ENCODE measurements around the gene YWHAH. TPM values are rescaled to one million over a fixed set of nuclear protein-coding genes. Genes with fewer than 3 reads are reported as not detected.

The YWHAH gene
- total RNA-seq, 1 donor from 2014 or later, result 250 TPM

GRCh38 chr22:31991102-31991839 is 46.9 kb downstream of the YWHAH start:
- H3K4me1 Mint-ChIP-seq (ENCODE audit: low read depth, unreplicated experiment), result no peaks in the 10 kb centered on the region
- peaks cover 4% of the 10 kb centered on the region for H3K36me3 Mint-ChIP-seq (ENCODE audit: unreplicated experiment)
- no peak overlapping the region for H3K27ac Mint-ChIP-seq (ENCODE audit: unreplicated experiment)
- peaks cover 4% of the 10 kb centered on the region for H3K27me3 Mint-ChIP-seq (ENCODE audit: unreplicated experiment)
- H3K9me3 Mint-ChIP-seq (ENCODE audit: unreplicated experiment), result no peaks in the 10 kb centered on the region
- no peak for DNase-seq
- H3K4me3 Mint-ChIP-seq (ENCODE audit: unreplicated experiment), result no peak overlapping the region
- TF ChIP-seq CTCF (IDR thresholded peaks at IDR 0.05; ENCODE audit: partially characterized antibody, unreplicated experiment), result no peak

- Mint-ChIP-seq H3K9me3 (ENCODE audit: unreplicated experiment) (no peaks in the 10 kb centered on the region), H3K36me3 (ENCODE audit: unreplicated experiment) (no peaks in the 10 kb centered on the region), H3K4me3 (ENCODE audit: unreplicated experiment) (no peak overlapping the region), H3K27ac (ENCODE audit: unreplicated experiment) (no peak overlapping the region), H3K27me3 (ENCODE audit: unreplicated experiment) (peaks cover 2% of the 10 kb centered on the region), H3K4me1 (ENCODE audit: low read depth, unreplicated experiment) (no peaks in the 10 kb centered on the region)
- DNase-seq, result no peak
- peak; percentile 41 for TF ChIP-seq CTCF (IDR thresholded peaks at IDR 0.05; ENCODE audit: partially characterized antibody, unreplicated experiment)
These were observed 50.7 kb downstream of the YWHAH start for GRCh38 chr22:31995046-31995445.

GRCh38 chr22:31995807-31996206 is 51.5 kb downstream of the YWHAH start:
- Mint-ChIP-seq H3K4me1 (ENCODE audit: low read depth, unreplicated experiment) (no peaks in the 10 kb centered on the region), H3K36me3 (ENCODE audit: unreplicated experiment) (no peaks in the 10 kb centered on the region), H3K27ac (ENCODE audit: unreplicated experiment) (no peak overlapping the region), H3K4me3 (ENCODE audit: unreplicated experiment) (no peak overlapping the region), H3K9me3 (ENCODE audit: unreplicated experiment) (no peaks in the 10 kb centered on the region), H3K27me3 (ENCODE audit: unreplicated experiment) (peaks cover 2% of the 10 kb centered on the region)
- DNase-seq, result no peak
- TF ChIP-seq CTCF (IDR thresholded peaks at IDR 0.05; ENCODE audit: partially characterized antibody, unreplicated experiment), result no peak

GRCh38 chr22:31998784-31999385 is 54.5 kb downstream of the YWHAH start:
- Mint-ChIP-seq H3K27me3 (ENCODE audit: unreplicated experiment) (peaks cover 2% of the 10 kb centered on the region), H3K27ac (ENCODE audit: unreplicated experiment) (no peak overlapping the region), H3K4me3 (ENCODE audit: unreplicated experiment) (no peak overlapping the region), H3K36me3 (ENCODE audit: unreplicated experiment) (no peaks in the 10 kb centered on the region), H3K9me3 (ENCODE audit: unreplicated experiment) (no peaks in the 10 kb centered on the region), H3K4me1 (ENCODE audit: low read depth, unreplicated experiment) (no peaks in the 10 kb centered on the region)
- DNase-seq, result no peak
- TF ChIP-seq CTCF (IDR thresholded peaks at IDR 0.05; ENCODE audit: partially characterized antibody, unreplicated experiment), result no peak

GRCh38 chr22:32000181-32000580 is 55.8 kb downstream of the YWHAH start:
- no peak for TF ChIP-seq CTCF (IDR thresholded peaks at IDR 0.05; ENCODE audit: partially characterized antibody, unreplicated experiment)
- no peak for DNase-seq
- peaks cover 2% of the 10 kb centered on the region for H3K27me3 Mint-ChIP-seq (ENCODE audit: unreplicated experiment)
- H3K9me3 Mint-ChIP-seq (ENCODE audit: unreplicated experiment), result no peaks in the 10 kb centered on the region
- no peak overlapping the region for H3K27ac Mint-ChIP-seq (ENCODE audit: unreplicated experiment)
- H3K4me1 Mint-ChIP-seq (ENCODE audit: low read depth, unreplicated experiment), result no peaks in the 10 kb centered on the region
- H3K36me3 Mint-ChIP-seq (ENCODE audit: unreplicated experiment), result no peaks in the 10 kb centered on the region
- H3K4me3 Mint-ChIP-seq (ENCODE audit: unreplicated experiment), result no peak overlapping the region
